Endothelial cell of umbilical vein (primary cell): ENCODE data around the gene MESP2.

Experiments
- FOS ChIP-seq: IDR thresholded peaks from 2 replicates; pipeline ENCODE4 v1.6.1; 2011; ENCODE audit warnings: mild to moderate bottlenecking, low read length, moderate library complexity, borderline replicate concordance; ENCODE audit not compliant: insufficient read depth
- POLR2AphosphoS5 ChIP-seq: IDR thresholded peaks from 2 replicates; pipeline ENCODE4 v1.6.1; 2012; ENCODE audit warnings: low read depth, mild to moderate bottlenecking, control low read depth, low read length, moderate library complexity; ENCODE audit not compliant: insufficient read depth
- TF ChIP-seq, protein P1 (sequence below), 2 donors: IDR thresholded peaks; 1 replicate in 1 of 2; 2 replicates in 1 of 2; pipeline ENCODE4 v1.5.1; 2011; ENCODE audit warnings: low read length in 2 of 2, mild to moderate bottlenecking in 2 of 2, moderate library complexity in 2 of 2, control low read depth in 1 of 2, inconsistent platforms in 1 of 2, low read depth in 1 of 2; ENCODE audit not compliant: insufficient read depth in 1 of 2; ENCODE audit errors: extremely low read depth in 1 of 2

GRCh38 chr15:89799918-89800498, 23.9 kb downstream of the MESP2 start:
- TF ChIP-seq, protein P1, sequence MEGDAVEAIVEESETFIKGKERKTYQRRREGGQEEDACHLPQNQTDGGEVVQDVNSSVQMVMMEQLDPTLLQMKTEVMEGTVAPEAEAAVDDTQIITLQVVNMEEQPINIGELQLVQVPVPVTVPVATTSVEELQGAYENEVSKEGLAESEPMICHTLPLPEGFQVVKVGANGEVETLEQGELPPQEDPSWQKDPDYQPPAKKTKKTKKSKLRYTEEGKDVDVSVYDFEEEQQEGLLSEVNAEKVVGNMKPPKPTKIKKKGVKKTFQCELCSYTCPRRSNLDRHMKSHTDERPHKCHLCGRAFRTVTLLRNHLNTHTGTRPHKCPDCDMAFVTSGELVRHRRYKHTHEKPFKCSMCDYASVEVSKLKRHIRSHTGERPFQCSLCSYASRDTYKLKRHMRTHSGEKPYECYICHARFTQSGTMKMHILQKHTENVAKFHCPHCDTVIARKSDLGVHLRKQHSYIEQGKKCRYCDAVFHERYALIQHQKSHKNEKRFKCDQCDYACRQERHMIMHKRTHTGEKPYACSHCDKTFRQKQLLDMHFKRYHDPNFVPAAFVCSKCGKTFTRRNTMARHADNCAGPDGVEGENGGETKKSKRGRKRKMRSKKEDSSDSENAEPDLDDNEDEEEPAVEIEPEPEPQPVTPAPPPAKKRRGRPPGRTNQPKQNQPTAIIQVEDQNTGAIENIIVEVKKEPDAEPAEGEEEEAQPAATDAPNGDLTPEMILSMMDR (IDR thresholded peaks at IDR 0.05; ENCODE audit: extremely low read depth in 1 of 2, insufficient read depth in 1 of 2, low read depth in 1 of 2, low read length in 2 of 2) = no peak
- no peak for TF ChIP-seq POLR2AphosphoS5
- no peak for TF ChIP-seq FOS
